ENCODE results near the gene NOS3. TPM values are rescaled to one million over a fixed set of nuclear protein-coding genes. Genes with fewer than 3 reads are reported as not detected.

NOS3 gene
- total and polyA plus RNA-seq, 2 experiments from 2014 or later, result 0.32 to 0.83 TPM

- Histone ChIP-seq H3F3A (ENCODE audit: insufficient read depth) (no peaks in the 10 kb centered on the region), H3K4me1 (ENCODE audit: insufficient read depth) (no peaks in the 10 kb centered on the region), H3K27ac (no peak overlapping the region), H3K9me2 (ENCODE audit: insufficient read depth) (no peaks in the 10 kb centered on the region), H3K9me3 (ENCODE audit: low read depth) (no peaks in the 10 kb centered on the region), H3K27me3 (replicated peaks; ENCODE audit: insufficient read depth) (no peaks in the 10 kb centered on the region; the same call in 1 of the 2 replicates), H4K20me1 (ENCODE audit: insufficient read depth) (no peaks in the 10 kb centered on the region), H3K4me2 (ENCODE audit: unreplicated experiment) (no peak overlapping the region), H3K9ac (no peak overlapping the region), H2AFZ (no peak overlapping the region), H3K36me3 (ENCODE audit: low read depth) (no peaks in the 10 kb centered on the region), H3K4me3 (no peak overlapping the region), H3K79me2 (ENCODE audit: insufficient read depth) (no peaks in the 10 kb centered on the region)
- 11 to 14% methylated on average over 22 to 31 of the region's 31 CpGs for WGBS, 2 experiments (ENCODE audit: low coverage in 1 of 2, low lambda C conversion rate in 2 of 2, missing lambda C conversion rate in 2 of 2)
- DNase-seq, result peak; percentile 43
- in situ Hi-C loops (cut with MboI), result loop anchor here (5.0 kb wide), 1 partner anchor 86 kb away; no protein-coding TSS in a partner anchor
- TF ChIP-seq EZH2 (IDR thresholded peaks at IDR 0.05; ENCODE audit: insufficient read depth, poor library complexity, severe bottlenecking), result no peak
- no peak for TF ChIP-seq EZH2phosphoT487 (IDR thresholded peaks at IDR 0.05; ENCODE audit: insufficient read depth, low read depth)
Observed at GRCh38 chr7:150988230-150989226, 2.3 kb upstream of the NOS3 start.

DNA sequence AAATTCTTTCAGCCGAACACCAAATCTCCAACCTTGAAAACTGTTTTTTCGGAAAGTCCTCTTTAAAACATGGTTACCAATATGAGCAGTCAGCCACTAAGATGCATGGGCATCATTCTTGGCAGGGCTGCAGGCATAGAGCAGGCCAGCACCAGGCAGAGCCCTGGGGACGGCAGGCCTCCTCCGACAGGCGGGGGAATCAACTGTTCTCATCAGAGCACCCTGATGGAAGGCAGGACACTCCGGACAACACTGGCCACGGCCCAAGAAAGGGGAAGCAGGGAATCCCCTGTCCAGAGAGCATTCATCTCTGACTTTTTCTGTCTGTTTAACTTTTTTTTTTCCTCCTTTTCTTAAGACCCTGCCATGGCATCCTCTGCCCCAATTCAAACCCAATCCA, 1.4 kb upstream of the NOS3 start:
- Histone ChIP-seq H4K20me1 (ENCODE audit: insufficient read depth) (no peaks in the 10 kb centered on the region), H3K27ac (no peak overlapping the region), H3K79me2 (ENCODE audit: insufficient read depth) (no peaks in the 10 kb centered on the region), H3K4me2 (ENCODE audit: unreplicated experiment) (no peak overlapping the region), H3K4me1 (ENCODE audit: insufficient read depth) (no peaks in the 10 kb centered on the region), H2AFZ (no peak overlapping the region), H3F3A (ENCODE audit: insufficient read depth) (no peaks in the 10 kb centered on the region), H3K4me3 (no peak overlapping the region), H3K9me3 (ENCODE audit: low read depth) (no peaks in the 10 kb centered on the region), H3K27me3 (replicated peaks; ENCODE audit: insufficient read depth) (no peaks in the 10 kb centered on the region; the same call in 1 of the 2 replicates), H3K36me3 (ENCODE audit: low read depth) (no peaks in the 10 kb centered on the region), H3K9ac (no peak overlapping the region), H3K9me2 (ENCODE audit: insufficient read depth) (no peaks in the 10 kb centered on the region)
- no peak for DNase-seq
- in situ Hi-C loops (cut with MboI), result loop anchor here (5.0 kb wide), 1 partner anchor 87 kb away; no protein-coding TSS in a partner anchor
- WGBS, 2 experiments (ENCODE audit: low coverage in 1 of 2, low lambda C conversion rate in 2 of 2, missing lambda C conversion rate in 2 of 2), result 52 to 57% methylated on average over 7 of the region's 7 CpGs
- TF ChIP-seq EZH2phosphoT487 (IDR thresholded peaks at IDR 0.05; ENCODE audit: insufficient read depth, low read depth) (no peak), EZH2 (IDR thresholded peaks at IDR 0.05; ENCODE audit: insufficient read depth, poor library complexity, severe bottlenecking) (no peak)

- TF ChIP-seq EZH2 (IDR thresholded peaks at IDR 0.05; ENCODE audit: insufficient read depth, poor library complexity, severe bottlenecking) (no peak), EZH2phosphoT487 (IDR thresholded peaks at IDR 0.05; ENCODE audit: insufficient read depth, low read depth) (no peak)
- no peak for DNase-seq
- WGBS, 2 experiments (ENCODE audit: low coverage in 1 of 2, low lambda C conversion rate in 2 of 2, missing lambda C conversion rate in 2 of 2), result 35 to 49% methylated on average over 4 to 6 of the region's 6 CpGs
- Histone ChIP-seq H3K27ac (no peak overlapping the region), H3K9me2 (ENCODE audit: insufficient read depth) (no peaks in the 10 kb centered on the region), H3K4me1 (ENCODE audit: insufficient read depth) (no peaks in the 10 kb centered on the region), H4K20me1 (ENCODE audit: insufficient read depth) (no peaks in the 10 kb centered on the region), H3K27me3 (replicated peaks; ENCODE audit: insufficient read depth) (no peaks in the 10 kb centered on the region; the same call in 1 of the 2 replicates), H3K9ac (no peak overlapping the region), H3K4me2 (ENCODE audit: unreplicated experiment) (no peak overlapping the region), H3F3A (ENCODE audit: insufficient read depth) (no peaks in the 10 kb centered on the region), H3K36me3 (ENCODE audit: low read depth) (no peaks in the 10 kb centered on the region), H2AFZ (no peak overlapping the region), H3K79me2 (ENCODE audit: insufficient read depth) (no peaks in the 10 kb centered on the region), H3K4me3 (no peak overlapping the region), H3K9me3 (ENCODE audit: low read depth) (no peaks in the 10 kb centered on the region)
- in situ Hi-C loops (cut with MboI), result loop anchor here (10.0 kb wide), 1 partner anchor 63 kb away; the partner anchor contains the start of genes CDK5 and SLC4A2
Observed at GRCh38 chr7:150992051-150992640, 1.3 kb downstream of the NOS3 start.

DNA sequence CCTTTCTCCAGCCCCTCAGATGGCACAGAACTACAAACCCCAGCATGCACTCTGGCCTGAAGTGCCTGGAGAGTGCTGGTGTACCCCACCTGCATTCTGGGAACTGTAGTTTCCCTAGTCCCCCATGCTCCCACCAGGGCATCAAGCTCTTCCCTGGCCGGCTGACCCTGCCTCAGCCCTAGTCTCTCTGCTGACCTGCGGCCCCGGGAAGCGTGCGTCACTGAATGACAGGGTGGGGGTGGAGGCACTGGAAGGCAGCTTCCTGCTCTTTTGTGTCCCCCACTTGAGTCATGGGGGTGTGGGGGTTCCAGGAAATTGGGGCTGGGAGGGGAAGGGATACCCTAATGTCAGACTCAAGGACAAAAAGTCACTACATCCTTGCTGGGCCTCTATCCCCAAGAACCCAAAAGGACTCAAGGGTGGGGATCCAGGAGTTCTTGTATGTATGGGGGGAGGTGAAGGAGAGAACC, 2.1 kb downstream of the NOS3 start:
- Histone ChIP-seq H3K9me3 (ENCODE audit: low read depth) (no peaks in the 10 kb centered on the region), H3K9ac (no peak overlapping the region), H3K4me3 (no peak overlapping the region), H3K27ac (no peak overlapping the region), H3F3A (ENCODE audit: insufficient read depth) (no peaks in the 10 kb centered on the region), H3K36me3 (ENCODE audit: low read depth) (no peaks in the 10 kb centered on the region), H3K4me1 (ENCODE audit: insufficient read depth) (no peaks in the 10 kb centered on the region), H3K27me3 (replicated peaks; ENCODE audit: insufficient read depth) (no peaks in the 10 kb centered on the region; the same call in 1 of the 2 replicates), H2AFZ (no peak overlapping the region), H3K9me2 (ENCODE audit: insufficient read depth) (no peaks in the 10 kb centered on the region), H4K20me1 (ENCODE audit: insufficient read depth) (no peaks in the 10 kb centered on the region), H3K4me2 (ENCODE audit: unreplicated experiment) (no peak overlapping the region), H3K79me2 (ENCODE audit: insufficient read depth) (no peaks in the 10 kb centered on the region)
- no peak for TF ChIP-seq EZH2 (IDR thresholded peaks at IDR 0.05; ENCODE audit: insufficient read depth, poor library complexity, severe bottlenecking)
- TF ChIP-seq EZH2phosphoT487 (IDR thresholded peaks at IDR 0.05; ENCODE audit: insufficient read depth, low read depth), result no peak
- DNase-seq, result peak; percentile 49
- in situ Hi-C loops (cut with MboI), result loop anchor here (10.0 kb wide), 1 partner anchor 62 kb away; the partner anchor contains the start of genes CDK5 and SLC4A2
- WGBS, 2 experiments (ENCODE audit: low coverage in 1 of 2, low lambda C conversion rate in 2 of 2, missing lambda C conversion rate in 2 of 2), result 24 to 28% methylated on average over 5 of the region's 5 CpGs

Measured in GM23248 (cell line).